Occipital lobe (tissue), 2 donors: Measurements from ENCODE around the gene UQCC3. TPM values are rescaled to one million over a fixed set of nuclear protein-coding genes. Genes with fewer than 3 reads are reported as not detected.

Experiments used
- small RNA-seq: library from RNA; depleted of rRNA; stranded (forward); fragments of <200 nt; gene quantifications from one replicate; pipeline ENCODE3, GENCODE V24; 2014
- total RNA-seq: library from RNA; depleted of rRNA; stranded (reverse); fragments of >200 nt; gene quantifications from one replicate; pipeline ENCODE4 v1.2.3, GENCODE V29; 2014

UQCC3 gene
- total RNA-seq, 1 donor from 2014 or later, result 6.9 TPM

Small RNAs within 50 kb of the gene (small RNA-seq; reads per million reads assigned to genes)
- gene SNORA57, result not detected

Other genes starting within 250 kb of the UQCC3 start
- 18.6 TPM for gene AHNAK, start 124.9 kb upstream of the UQCC3 start, total RNA-seq
- 1,633 TPM for gene EEF1G, start 97.8 kb upstream of the UQCC3 start, total RNA-seq
- gene TUT1, start 80.2 kb upstream of the UQCC3 start, total RNA-seq, result 4.5 TPM
- 129 TPM for gene MTA2, start 69.8 kb upstream of the UQCC3 start, total RNA-seq
- 4.5 TPM for gene EML3, start 58.9 kb upstream of the UQCC3 start, total RNA-seq
- gene ROM1, start 58.4 kb upstream of the UQCC3 start, total RNA-seq, result 3.1 TPM
- gene B3GAT3, start 49.7 kb upstream of the UQCC3 start, total RNA-seq, result 21.4 TPM
- gene GANAB, start 25.1 kb upstream of the UQCC3 start, total RNA-seq, result 61.8 TPM
- 20.3 TPM for gene INTS5, start 18.4 kb upstream of the UQCC3 start, total RNA-seq
- 23.7 TPM for gene C11orf98, start 6.5 kb upstream of the UQCC3 start, total RNA-seq
- gene CSKMT, start 6.4 kb upstream of the UQCC3 start, total RNA-seq, result 11.5 TPM
- 0.94 TPM for gene LBHD1, start 594 bp downstream of the UQCC3 start, total RNA-seq
- gene UBXN1, start 7.4 kb downstream of the UQCC3 start, total RNA-seq, result 91.4 TPM
- 0.16 TPM for gene LRRN4CL, start 17.9 kb downstream of the UQCC3 start, total RNA-seq
- 133 TPM for gene BSCL2, start 35.8 kb downstream of the UQCC3 start, total RNA-seq
- gene GNG3, start 36.0 kb downstream of the UQCC3 start, total RNA-seq, result 20.0 TPM
- 17.0 TPM for gene HNRNPUL2, start 55.8 kb downstream of the UQCC3 start, total RNA-seq
- gene TTC9C, start 56.8 kb downstream of the UQCC3 start, total RNA-seq, result 23.7 TPM
- gene ZBTB3, start 82.5 kb downstream of the UQCC3 start, total RNA-seq, result 20.1 TPM
- gene POLR2G, start 89.9 kb downstream of the UQCC3 start, total RNA-seq, result 47.1 TPM
- gene TAF6L, start 99.7 kb downstream of the UQCC3 start, total RNA-seq, result 17.2 TPM
- gene TMEM179B, start 115.7 kb downstream of the UQCC3 start, total RNA-seq, result 20.9 TPM
- 15.9 TPM for gene TMEM223, start 120.3 kb downstream of the UQCC3 start, total RNA-seq
- gene NXF1, start 133.8 kb downstream of the UQCC3 start, total RNA-seq, result 13.1 TPM
- 32.8 TPM for gene STX5, start 160.4 kb downstream of the UQCC3 start, total RNA-seq
- gene TEX54, start 161.2 kb downstream of the UQCC3 start, total RNA-seq, result not detected
- 47.9 TPM for gene WDR74, start 167.9 kb downstream of the UQCC3 start, total RNA-seq
- 87.3 TPM for gene SLC3A2, start 209.2 kb downstream of the UQCC3 start, total RNA-seq
- gene CHRM1, start 249.7 kb downstream of the UQCC3 start, total RNA-seq, result 12.3 TPM